SH-SY5Y (cell line): ENCODE data around the gene ESPL1.

Experiments used
- GATA2 ChIP-seq: IDR thresholded peaks from 2 replicates; pipeline ENCODE4 v1.6.1; 2011; ENCODE audit warnings: mild to moderate bottlenecking, low read depth, low read length
- GATA3 ChIP-seq: IDR thresholded peaks from 2 replicates; pipeline ENCODE4 v1.6.1; 2011; ENCODE audit warnings: low read depth, mild to moderate bottlenecking, low read length, moderate library complexity

- TF ChIP-seq GATA2 (no peak), GATA3 (no peak)
Observed at GRCh38 chr12:53255996-53256395, 12.1 kb upstream of the ESPL1 start.
